GM18951 (cell line): Measurements from ENCODE around the gene SBNO2.

Source experiments
- POLR2A ChIP-seq: IDR thresholded peaks from 4 replicates; pipeline ENCODE4 v1.6.1; 2011; ENCODE audit warnings: mild to moderate bottlenecking; ENCODE audit not compliant: insufficient read length, insufficient read depth; ENCODE audit errors: extremely low read depth
- in situ Hi-C: fragments of 300-500 bp; cut with MboI; formaldehyde crosslinking; loops from one replicate; pipeline ENCODE4 v1.12.0; 2022; ENCODE audit warnings: low sequenced_read_pairs, mixed read lengths, inconsistent platforms; ENCODE audit not compliant: unreplicated experiment

SBNO2 gene

DNA sequence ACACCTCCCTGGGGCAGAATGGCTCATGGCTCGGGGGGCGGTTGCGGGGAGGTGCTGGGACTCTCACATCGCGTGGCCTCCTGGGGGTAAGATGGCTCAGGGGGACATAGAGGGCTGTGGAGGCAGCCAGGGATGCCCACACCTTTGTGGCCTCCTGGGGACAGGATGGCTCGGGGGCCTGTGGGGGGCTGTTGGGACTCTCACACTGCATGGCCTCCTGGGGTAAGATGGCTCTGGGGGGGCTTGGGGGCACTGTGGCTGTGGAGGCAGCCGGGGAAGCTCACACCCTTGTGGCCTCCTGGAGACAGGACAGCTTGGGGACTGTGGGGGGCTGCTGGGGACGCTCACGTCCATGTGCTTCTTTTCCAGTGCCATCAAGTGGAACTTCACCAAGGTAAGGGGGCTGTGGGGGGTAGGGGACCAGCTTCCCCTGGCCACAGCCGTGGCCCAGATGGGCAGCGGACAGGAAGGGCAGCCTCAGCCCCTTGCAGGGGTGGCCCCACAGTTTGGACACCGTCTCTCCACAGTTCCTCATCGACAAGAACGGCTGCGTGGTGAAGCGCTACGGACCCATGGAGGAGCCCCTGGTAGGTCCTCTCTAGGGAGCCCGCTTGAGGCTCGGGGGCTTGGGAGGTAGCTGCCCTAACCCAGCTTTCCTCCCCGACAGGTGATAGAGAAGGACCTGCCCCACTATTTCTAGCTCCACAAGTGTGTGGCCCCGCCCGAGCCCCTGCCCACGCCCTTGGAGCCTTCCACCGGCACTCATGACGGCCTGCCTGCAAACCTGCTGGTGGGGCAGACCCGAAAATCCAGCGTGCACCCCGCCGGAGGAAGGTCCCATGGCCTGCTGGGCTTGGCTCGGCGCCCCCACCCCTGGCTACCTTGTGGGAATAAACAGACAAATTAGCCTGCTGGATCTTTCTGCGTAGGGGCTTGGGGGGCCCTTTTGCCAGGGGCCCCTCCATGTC, 67.9 kb downstream of the SBNO2 start:
- in situ Hi-C loops = loop anchor here (5.0 kb wide), 1 partner anchor 86 kb away; no protein-coding TSS in a partner anchor
- peak; percentile 34 for TF ChIP-seq POLR2A

DNA sequence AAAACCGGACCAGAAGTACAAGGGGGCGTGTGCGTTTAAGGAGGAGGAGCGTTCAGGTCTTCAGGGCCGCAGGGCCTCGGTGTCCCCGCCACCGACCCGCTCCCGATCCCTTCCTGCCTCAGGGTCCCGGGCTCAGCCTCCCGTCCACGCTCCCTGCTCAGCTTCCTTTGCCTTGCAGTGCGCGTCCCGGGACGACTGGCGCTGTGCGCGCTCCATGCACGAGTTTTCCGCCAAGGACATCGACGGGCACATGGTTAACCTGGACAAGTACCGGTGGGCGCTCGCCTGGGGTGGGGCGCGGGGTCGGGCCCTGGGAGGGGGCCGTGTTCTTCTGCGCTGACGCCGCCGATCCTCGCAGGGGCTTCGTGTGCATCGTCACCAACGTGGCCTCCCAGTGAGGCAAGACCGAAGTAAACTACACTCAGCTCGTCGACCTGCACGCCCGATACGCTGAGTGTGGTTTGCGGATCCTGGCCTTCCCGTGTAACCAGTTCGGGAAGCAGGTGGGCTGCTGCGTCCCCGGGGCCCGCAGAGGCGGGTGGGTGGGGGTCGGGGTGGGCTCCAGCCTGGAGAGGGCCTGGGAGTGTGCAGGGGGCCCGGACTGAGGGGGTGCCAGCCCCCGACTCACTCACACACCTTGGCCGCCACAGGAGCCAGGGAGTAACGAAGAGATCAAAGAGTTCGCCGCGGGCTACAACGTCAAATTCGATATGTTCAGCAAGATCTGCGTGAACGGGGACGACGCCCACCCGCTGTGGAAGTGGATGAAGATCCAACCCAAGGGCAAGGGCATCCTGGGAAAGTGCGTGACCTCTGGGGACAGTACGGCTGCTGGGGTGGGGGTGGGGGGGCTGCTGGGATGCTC, 68.8 kb downstream of the SBNO2 start:
- TF ChIP-seq POLR2A = no peak
- in situ Hi-C loops = loop anchor here (5.0 kb wide), 1 partner anchor 87 kb away; no protein-coding TSS in a partner anchor

DNA sequence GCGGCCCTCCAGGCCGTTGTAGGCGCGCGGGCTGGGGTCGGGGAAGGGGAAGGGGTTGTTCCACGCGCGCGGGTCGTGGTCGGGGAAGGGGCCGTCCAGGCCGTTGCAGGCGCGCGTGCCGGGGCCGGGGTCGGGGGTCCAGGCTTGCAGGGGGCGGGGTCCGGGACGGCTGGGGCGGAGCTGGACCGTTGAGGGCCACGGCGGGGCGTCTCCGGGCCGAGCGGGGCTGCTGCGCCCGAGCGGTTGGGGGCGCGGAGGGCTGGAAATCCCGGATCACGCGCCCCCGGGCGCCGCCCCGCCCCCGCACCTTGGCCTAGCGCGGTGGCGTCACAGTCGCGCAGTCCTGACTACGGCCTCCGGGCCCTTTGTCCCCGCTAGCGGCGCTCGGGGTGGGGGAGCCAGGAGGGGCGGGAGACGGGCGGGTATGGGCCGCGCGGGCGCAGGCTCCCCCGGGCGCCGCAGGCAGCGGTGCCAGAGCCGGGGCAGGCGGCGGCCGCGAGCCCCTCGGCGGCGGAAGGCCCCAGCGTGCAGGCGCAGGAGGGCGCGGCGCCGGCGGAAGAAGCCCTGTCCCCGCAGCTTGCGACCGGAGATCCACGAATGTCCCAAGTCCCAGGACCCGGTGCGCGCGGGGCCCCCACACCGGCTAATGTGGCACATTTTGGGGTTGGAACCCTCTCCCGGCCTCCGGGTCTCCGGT, 69.6 kb downstream of the SBNO2 start:
- in situ Hi-C loops = loop anchor here (5.0 kb wide), 1 partner anchor 88 kb away; no protein-coding TSS in a partner anchor
- TF ChIP-seq POLR2A = peak; percentile 14

DNA sequence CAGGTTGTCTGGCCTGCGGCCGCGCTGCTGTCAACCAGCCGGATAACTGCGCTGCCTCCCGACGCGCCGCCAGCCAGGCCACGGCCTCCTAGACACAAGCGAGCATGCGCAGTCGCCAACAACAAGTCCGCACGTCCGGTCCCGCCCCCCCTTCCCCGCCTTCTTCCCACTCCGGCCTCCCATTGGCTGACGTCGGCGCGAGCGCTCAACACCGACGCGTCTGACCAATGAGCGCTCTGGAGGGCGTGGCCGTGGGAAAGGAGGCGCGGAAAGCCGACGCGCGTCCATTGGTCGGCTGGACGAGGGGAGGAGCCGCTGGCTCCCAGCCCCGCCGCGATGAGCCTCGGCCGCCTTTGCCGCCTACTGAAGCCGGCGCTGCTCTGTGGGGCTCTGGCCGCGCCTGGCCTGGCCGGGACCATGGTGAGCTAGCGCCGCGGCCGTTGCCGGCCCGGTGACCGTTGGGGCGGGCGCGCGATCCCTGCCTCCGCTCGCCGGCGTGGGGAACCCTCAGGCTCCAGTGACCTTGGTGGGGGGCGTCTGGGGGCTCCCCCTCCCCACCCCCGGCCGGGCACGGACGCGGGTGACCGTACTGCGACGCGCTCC, 70.3 kb downstream of the SBNO2 start, which contains the start of gene GPX4:
GPX4 (plus strand) TSS at position 287 of the 603 bp plus-strand sequence; CDS start at position 337, 50 bp downstream.
- TF ChIP-seq POLR2A = peak; percentile 99
- in situ Hi-C loops = no loop called here

DNA sequence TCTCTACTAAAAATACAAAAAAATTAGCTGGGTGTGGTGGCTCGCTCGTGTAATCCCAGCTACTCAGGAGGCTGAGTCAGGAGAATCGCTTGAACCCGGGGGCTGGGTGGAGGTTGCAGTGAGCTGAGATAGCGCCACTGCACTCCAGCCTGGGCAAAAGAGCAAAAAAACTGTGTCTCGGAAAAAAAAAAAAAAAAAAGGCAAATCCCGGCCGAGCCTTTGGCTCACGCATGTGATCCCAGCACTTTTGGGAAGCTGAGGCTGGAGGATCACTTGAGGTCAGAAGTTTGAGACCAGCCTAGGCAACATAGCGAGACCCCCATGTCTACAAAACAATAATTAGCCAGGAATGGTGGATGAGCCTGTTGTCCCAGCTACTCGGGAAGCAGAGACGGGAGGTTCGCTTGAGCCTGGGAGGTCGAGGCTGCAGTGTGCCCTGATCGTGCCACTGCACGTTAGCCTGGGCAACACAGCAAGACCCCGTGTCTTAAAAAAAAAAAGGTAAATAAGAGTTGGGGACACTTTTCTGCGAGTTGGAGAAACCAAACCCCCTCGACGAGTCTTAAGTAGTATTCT, 70.8 kb downstream of the SBNO2 start:
- no peak for TF ChIP-seq POLR2A
- in situ Hi-C loops = no loop called here

DNA sequence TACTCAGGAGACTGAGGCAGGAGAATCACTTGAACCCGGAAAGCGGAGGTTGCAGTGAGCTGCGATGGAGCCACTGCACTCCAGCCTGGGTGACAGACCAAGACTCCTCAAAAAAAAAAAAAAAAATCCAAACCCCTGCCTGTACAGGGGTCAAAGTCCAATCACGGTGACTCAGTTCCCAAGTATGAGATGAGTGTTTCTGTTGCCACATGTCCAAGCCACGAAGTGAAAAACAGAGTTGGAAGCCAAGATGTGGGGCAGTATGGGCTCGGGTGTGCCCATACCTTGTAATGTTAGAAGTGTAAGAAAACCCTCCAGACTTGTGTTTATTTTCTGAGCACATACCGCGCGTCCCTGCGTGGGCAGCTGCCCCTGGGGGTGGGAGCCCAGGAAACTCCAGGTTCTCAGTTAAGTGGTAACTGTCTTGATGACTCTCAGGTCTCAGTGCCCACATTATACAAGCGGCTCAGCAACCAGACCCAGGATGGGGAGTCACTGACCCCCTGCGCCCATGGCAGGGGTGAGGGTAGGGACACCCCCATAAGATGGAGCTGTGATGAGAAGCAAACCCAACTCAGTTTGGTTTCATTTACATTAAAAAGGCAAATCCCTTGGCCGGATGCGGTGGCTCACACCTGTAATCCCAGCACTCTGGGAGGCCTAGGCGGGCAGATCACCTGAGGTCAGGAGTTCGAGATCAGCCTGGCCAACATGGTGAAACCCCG, 71.5 kb downstream of the SBNO2 start:
- in situ Hi-C loops = no loop called here
- TF ChIP-seq POLR2A = peak; percentile 12

DNA sequence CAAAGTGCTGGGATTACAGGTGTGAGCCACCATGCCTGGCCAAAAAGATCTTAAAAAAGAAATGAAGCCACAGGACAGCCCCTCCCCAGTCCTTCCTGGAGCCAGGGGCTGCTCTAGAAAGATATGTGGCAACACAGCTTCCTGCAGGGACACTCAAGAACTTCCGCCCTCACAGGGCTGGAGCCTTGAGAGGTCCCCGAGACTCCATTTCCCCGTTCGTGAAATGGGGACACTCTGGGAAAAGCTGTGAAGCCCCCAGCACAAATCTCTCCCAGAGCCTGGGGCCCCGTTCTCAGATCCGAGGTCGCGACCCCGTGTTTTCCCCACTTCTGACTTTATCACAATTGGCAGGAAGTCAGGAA, 72.8 kb downstream of the SBNO2 start:
- TF ChIP-seq POLR2A = no peak
- in situ Hi-C loops = no loop called here

DNA sequence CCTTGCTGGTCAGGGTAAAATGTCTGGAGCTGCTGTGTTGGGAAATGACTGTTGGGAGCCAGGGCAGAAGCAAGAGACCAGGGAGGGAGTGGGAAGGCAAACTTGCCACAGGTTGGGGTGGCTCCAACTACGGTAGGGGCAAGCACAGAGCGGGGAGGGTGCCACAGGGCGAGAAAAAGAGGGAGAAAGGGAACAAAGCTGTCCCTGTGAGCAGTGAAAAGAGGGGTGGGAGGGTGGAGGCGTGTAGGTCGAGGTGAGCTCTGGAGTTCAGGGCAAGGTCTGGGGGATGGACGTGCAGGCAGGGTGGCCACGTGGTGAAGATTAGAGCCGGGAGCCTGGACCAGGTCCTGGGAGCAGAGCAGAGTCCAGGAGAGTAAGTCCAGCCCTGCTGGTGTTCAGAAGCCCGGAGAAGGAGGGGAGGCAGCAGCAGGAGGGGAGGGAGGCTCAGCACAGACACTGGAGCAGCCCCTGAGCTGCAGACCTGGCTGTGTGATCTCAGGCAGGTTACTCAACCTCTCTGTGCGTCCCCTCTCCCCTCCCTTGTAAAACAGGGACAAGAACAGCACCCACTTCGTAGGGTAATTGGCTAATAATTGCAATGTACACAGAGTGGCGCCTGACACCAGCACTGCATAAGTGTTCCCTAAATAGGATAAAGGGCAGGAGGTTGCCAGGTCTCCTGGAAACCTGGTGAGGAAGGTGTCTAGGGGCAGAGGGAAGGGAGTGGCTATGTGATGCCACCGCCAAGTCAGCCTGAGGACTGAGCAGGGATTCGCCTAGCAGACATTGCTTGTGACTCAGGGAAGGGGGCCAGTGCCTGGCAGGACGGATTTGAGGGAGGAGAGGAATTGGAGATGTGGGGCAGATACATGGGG, 75.7 kb downstream of the SBNO2 start:
- no peak for TF ChIP-seq POLR2A
- in situ Hi-C loops = no loop called here

DNA sequence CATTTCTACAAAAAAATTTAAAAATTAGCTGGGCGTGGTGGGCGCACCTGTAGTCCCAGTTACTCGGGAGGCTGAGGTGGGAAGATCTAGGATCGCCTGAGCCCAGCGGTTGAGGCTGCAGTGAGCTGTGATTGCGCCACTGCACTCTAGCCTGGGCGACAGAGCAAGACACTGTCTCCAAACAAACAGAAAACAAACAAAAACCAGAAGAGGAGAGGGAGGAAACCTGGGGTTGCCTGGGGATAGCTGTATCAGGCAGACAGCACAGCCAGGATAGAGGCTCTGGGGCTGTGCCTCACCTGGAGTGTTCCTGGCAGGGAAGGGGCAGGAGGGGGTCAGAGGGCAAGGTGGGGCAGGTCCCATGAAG, 76.3 kb downstream of the SBNO2 start:
- in situ Hi-C loops = no loop called here
- TF ChIP-seq POLR2A = no peak

DNA sequence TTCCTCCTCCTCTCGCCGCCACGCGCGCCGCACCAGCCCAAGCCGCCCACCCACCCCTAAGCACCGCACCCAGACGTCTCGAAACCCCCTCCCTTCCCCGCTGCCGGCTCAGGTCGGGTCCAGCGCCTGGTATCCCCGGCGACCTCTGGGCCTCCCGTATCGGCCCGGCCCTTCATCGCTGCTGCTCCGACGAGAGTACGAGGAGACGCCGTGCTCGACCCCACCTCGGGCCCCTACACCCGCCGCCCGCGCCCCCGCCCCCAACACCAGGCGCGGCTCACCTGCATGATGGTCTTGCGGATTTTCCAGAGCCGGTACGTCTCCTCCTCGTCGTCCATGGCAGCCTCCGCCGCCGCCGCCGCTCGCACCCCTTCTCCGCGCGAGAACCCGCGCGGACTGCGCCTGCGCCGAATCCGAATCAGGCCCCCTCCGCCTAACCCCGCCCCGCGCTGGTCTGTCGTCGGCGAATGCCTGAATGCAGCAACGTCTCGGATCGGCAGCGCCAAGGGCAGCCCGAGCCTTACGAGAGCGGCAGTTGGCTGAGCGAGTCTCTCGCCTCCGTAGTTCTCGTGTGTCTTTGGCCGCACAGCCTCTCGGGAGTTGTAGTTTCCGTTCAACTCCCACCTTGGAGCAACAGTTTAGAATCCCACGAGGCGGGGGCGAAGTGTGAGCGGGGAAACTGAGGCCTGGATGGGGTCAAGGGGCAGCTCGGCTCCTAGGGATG, 78.9 kb downstream of the SBNO2 start, which contains the start of gene POLR2E:
POLR2E (minus strand) TSS at position 398 of the 724 bp plus-strand sequence; CDS start at position 338, 60 bp downstream.
- peak; percentile 80 for TF ChIP-seq POLR2A
- in situ Hi-C loops = no loop called here
